HT1080 (cell line): Measurements from ENCODE around the gene ZNF260. TPM values are rescaled to one million over a fixed set of nuclear protein-coding genes. Genes with fewer than 3 reads are reported as not detected.
"Not testable (repeated sequence)": the region's sequence is repeated elsewhere in the genome, so short reads cannot be mapped to it uniquely, and the experiment has no call there.

Source experiments
- DNase-seq: peaks from one replicate; pipeline ENCODE4 v3.0.0-alpha.2; 2015; ENCODE audit warnings: low read depth
- total RNA-seq: library from RNA; depleted of rRNA; stranded (reverse); fragments of >200 nt; shearing (Covaris generic); gene quantifications from 2 replicates; pipeline ENCODE4 v1.2.3, GENCODE V29; 2014; rRNA removed

ZNF260 gene
- total RNA-seq, 1 experiment from 2014 or later, result 6.3 TPM

DNA sequence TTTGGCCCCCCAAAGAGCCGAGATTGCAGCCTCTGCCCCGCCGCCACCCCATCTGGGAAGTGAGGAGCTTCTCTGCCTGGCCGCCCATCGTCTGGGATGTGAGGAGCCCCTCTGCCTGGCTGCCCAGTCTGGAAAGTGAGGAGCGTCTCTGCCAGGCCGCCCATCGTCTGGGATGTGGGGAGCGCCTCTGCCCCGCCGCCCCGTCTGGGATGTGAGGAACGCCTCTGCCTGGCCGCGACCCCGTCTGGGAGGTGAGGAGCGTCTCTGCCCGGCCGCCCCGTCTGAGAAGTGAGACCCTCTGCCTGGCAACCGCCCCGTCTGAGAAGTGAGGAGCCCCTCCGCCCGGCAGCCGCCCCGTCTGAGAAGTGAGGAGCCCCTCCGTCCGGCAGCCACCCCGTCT lies 37.2 kb downstream of the ZNF260 start:
- DNase-seq, result not testable (repeated sequence)

DNA sequence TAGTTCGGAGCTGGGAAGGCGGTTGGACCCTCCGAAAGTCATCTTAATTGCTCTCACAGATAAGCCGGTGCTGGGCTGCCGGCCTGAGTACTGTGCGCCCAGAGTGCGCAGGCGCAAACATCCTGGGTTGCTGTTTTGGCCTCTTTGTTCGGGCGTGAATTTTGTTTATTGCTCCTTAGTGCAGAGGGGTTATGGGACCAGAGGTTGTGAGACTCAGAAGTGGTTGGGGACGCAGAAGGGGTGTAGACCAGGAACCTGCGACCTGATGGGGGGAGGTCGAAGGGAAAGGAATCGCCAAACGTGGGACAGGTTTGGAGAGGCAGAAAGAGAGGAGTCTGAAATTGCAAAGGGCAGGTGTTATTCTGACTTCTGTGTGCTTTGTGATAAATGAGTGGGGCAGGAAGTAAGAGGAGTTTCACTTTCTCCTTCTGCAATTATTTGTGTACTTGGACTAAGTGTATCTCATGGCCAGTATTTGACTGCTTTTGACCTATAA lies 38.1 kb downstream of the ZNF260 start:
- DNase-seq, result peak; percentile 89

DNA sequence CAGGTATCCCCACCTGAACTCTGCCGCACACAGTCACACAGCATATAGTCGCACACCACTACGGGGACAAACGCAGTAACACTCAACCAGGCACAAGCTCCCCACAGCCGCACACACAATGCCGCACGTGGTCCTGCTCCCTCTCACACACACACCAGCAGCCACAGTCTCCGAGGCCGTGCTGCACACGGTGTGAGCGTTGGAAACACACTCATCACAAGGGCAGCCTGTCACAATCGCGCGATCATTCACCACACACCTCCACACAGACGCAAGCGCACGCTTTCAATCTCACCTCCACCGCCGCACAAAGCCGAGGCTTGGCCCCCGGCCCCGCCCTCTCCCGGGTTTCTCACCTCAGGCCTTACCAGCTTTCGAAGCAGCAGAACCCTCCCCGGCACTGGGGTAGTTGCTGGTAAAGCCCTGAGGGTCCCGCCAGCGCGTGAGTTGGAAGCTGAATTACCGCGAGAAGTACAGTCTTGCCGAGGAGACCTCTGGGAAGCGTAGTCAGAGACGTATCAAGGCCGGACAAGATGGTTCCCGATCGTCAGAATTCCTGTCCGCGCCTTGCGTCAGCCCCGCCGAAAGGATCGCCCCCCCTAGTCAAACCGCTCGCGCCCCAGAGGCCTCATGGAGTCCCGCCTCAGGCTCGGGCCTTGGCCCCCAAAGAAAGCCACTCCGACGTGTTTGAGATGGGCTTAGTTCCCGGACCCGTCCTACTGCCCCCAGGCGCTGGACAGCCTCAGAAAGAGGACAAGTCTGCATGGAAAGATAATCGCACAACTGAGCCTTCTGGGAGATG lies 38.8 kb downstream of the ZNF260 start, which contains the start of gene ZNF566:
TSS of gene ZNF566 (minus strand) at position 444 of the 802 bp plus-strand sequence. CDS start 13,004 bp downstream, outside the sequence.
- peak; percentile 94 for DNase-seq

DNA sequence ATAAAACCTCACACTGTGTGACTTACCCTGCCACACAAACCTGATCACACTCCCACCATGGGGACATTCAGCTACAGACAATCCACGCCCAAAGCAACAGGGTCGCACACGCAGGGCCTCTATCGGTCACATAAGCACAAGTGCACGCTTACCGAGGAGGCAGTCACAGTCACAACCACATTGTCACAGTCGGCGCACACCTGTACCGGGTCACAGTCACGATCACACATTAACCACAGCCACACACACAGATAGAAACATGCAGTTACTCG lies 39.3 kb downstream of the ZNF260 start:
- no peak for DNase-seq

DNA sequence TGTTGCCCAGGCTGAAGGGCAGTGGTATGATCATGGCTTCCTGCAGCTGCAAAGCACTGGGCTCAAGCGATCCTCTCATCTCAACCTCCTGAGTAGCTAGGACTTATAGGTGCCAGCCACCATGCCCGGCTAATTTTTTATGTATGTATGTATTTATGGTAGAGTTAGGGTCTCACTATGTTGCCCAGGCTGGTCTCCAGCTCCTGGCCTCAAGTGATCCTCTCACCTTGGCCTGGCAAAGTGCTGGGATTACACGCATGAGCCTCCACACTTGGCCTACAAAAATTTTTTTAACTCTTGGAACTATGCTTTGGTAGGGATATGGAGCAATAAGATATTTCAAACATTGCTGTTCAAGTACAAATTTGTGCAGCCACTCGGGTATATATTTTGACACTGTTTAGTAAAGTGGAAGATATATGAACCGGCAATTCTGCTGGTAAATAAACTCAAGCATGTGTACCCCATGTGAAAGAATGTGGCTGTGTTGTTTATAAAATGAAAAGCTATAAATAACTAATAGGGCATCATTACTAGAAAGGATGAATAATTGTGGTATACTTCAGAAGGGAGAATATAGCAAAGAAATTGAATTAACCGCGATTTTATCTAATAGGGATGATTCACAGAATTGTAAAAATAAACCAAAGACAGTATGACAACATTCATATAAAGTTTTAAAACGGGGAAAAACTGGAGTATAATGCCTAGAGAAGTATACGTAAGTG lies 39.8 kb downstream of the ZNF260 start:
- no peak for DNase-seq

DNA sequence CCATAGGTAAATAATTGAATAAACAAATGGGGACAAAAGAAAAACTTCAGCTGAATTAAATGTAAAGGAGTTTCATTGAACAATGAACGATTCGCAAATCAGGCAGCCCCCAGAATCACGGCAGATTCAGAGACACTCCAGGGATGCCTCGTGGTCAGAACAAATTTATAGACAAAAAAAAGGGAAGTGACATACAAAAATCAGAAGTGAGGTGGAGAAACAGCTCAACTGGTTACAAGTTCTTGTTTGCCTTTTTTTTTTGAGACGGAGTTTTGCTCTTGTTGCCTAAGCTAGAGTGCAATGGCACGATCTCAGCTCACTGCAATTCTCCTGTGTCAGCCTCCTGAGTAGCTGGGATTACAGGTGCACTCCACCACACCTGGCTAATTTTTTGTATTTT lies 44.4 kb downstream of the ZNF260 start:
- no peak for DNase-seq

DNA sequence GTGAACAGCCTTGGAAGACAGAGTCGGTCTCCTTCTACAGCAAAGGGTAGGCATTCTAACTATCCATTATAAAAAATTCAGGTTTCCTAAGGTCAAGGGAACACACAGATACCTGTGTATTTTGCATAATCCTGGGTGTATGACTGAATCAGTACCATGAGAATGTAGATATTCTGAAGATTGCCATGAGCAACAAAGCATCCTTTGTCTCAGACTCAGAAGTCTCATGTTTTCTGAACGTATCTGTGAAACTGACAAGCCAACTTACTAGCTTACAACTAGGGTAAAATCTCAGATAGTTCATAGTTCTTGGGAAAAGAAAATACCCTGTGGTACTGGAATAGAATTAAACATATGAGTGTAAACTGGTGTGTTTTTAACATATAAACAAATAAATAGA lies 45.2 kb downstream of the ZNF260 start:
- no peak for DNase-seq

Other genes starting within 250 kb of the ZNF260 start
- gene ZFP14, start 149.1 kb downstream of the ZNF260 start, total RNA-seq, result 0.98 and 1.3 TPM in 2 replicates
- gene ZFP82, start 109.6 kb downstream of the ZNF260 start, total RNA-seq, result 1.9 and 2.6 TPM in 2 replicates
- gene ZNF566, start 38.7 kb downstream of the ZNF260 start, total RNA-seq, result 3.7 and 5.1 TPM in 2 replicates
- gene ZNF529, start 45.0 kb upstream of the ZNF260 start, total RNA-seq, result 3.8 and 5.5 TPM in 2 replicates
- gene ZNF382, start 77.0 kb upstream of the ZNF260 start, total RNA-seq, result 0.03 TPM in 1 of 2 replicates, not detected in the other
- gene ZNF461, start 138.6 kb upstream of the ZNF260 start, total RNA-seq, result 3.5 and 4.5 TPM in 2 replicates
- 1.5 and 1.8 TPM in 2 replicates for gene ZNF567, start 159.3 kb upstream of the ZNF260 start, total RNA-seq
- 5.3 and 7.0 TPM in 2 replicates for gene ZNF850, start 244.5 kb upstream of the ZNF260 start, total RNA-seq